ENCODE measurements around the gene PYGO2.
"Not testable (repeated sequence)": the region's sequence is repeated elsewhere in the genome, so short reads cannot be mapped to it uniquely, and the experiment has no call there.

PYGO2 gene

DNA sequence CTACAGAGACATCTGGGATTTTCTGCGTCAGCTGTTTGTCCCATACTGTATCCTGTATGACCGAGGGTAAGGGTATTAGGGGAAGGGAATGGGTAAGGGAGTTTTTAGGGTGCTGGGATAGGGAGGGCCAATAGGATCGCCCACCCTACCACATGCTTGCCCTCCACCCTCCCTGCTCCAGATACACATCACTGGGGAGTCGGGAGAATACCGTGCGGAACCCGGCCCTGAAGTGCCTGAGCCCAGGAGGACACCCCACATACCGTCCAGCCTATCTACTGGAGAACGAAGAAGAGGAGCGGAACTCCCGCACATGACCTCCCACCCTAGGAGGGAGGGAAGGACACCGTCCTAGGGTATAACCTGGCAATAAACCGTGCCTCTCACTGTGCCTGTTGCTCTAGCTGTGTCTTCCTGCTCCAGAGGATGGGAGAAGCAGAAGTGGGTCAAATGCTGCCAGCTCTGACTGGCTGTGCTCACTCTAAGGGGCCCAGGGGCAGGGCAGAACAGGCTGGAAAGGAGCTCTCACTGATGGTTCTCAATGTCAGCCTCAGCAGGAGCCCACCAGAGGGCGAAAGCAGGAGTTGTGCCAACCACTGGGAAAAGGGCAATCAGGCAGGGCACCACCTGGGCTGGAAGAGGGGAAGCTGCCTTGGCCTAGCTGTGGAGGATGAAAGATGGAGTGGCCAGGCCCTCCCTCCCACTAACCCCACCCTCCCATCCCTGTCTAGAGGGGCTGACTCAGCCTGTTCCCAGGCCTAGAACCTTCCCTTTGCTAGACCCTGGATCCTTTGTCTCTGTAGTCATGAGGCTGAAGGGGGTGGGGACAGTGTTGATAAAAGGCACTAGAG, 31.4 kb upstream of the PYGO2 start:
- H3K9me3 ChIP-seq, result no peaks in the 10 kb centered on the region
- H3K27me3 ChIP-seq, result no peaks in the 10 kb centered on the region
- TF ChIP-seq, protein P1, sequence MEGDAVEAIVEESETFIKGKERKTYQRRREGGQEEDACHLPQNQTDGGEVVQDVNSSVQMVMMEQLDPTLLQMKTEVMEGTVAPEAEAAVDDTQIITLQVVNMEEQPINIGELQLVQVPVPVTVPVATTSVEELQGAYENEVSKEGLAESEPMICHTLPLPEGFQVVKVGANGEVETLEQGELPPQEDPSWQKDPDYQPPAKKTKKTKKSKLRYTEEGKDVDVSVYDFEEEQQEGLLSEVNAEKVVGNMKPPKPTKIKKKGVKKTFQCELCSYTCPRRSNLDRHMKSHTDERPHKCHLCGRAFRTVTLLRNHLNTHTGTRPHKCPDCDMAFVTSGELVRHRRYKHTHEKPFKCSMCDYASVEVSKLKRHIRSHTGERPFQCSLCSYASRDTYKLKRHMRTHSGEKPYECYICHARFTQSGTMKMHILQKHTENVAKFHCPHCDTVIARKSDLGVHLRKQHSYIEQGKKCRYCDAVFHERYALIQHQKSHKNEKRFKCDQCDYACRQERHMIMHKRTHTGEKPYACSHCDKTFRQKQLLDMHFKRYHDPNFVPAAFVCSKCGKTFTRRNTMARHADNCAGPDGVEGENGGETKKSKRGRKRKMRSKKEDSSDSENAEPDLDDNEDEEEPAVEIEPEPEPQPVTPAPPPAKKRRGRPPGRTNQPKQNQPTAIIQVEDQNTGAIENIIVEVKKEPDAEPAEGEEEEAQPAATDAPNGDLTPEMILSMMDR (IDR thresholded peaks at IDR 0.05; ENCODE audit: low read depth, low read length), result peak; percentile 36
- H3K4me3 ChIP-seq (ENCODE audit: low read depth, low read length), result no peak overlapping the region
- no peaks in the 10 kb centered on the region for H3K4me1 ChIP-seq
- H3K36me3 ChIP-seq, result peaks cover 34% of the 10 kb centered on the region
- DNase-seq, result peak; percentile 56

DNA sequence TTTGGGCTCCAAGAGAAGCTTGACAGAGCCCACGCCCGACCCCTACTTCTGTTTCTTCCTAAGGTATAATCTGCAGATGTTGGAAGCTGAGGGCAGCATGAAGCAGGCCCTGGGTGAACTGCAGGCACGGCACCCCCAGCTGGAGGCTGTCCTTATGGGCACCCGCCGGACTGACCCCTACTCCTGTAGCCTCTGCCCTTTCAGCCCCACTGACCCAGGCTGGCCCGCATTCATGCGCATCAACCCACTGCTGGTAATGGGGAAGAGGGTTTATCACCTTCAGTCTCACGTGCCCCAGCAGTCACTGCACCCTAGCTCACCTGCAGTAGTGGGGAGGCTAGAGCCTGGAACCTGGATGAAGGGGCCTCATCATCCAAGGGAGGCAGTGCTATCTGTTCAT, 28.7 kb upstream of the PYGO2 start:
- Histone ChIP-seq H3K4me3 (ENCODE audit: low read depth, low read length) (no peak overlapping the region), H3K36me3 (peaks cover 54% of the 10 kb centered on the region), H3K27me3 (no peaks in the 10 kb centered on the region), H3K4me1 (no peaks in the 10 kb centered on the region), H3K9me3 (no peaks in the 10 kb centered on the region)
- no peak for DNase-seq
- TF ChIP-seq, protein P1 (IDR thresholded peaks at IDR 0.05; ENCODE audit: low read depth, low read length), result no peak

DNA sequence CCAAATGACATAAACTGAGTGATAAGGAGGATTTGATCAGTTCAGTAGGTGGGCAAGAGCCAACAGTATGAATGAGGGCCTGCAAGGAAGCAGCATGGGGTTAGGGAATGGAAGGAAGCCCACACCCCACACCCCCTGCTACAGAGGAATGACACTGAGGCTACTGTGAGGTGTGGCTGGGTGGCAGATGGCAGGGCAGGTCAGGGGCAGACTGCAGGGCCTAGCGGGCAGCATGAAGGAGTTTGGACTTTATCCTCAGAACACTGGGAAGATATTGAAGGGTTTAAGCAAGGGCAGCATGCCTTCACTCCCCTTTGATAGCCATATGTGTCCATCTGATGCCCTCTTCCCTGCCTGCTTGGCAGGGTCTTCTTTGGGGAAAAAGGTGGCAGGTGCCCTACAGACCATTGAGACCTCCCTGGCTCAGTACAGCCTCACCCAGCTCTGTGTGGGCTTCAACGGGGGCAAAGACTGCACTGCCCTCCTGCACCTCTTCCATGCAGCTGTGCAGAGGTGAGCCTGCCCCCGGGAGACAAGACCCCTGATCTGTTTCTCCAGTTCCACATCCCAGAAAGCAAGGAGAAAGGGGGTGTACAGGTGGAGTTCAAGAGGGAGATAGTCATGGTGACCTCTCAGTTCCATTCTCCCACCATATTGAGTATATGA, 27.7 kb upstream of the PYGO2 start:
- Histone ChIP-seq H3K4me1 (no peaks in the 10 kb centered on the region), H3K4me3 (ENCODE audit: low read depth, low read length) (no peak overlapping the region), H3K27me3 (no peaks in the 10 kb centered on the region), H3K9me3 (no peaks in the 10 kb centered on the region), H3K36me3 (peaks cover 54% of the 10 kb centered on the region)
- DNase-seq, result no peak
- TF ChIP-seq, protein P1 (IDR thresholded peaks at IDR 0.05; ENCODE audit: low read depth, low read length), result no peak

GRCh38 chr1:154988058-154988954, 26.7 kb upstream of the PYGO2 start:
- TF ChIP-seq, protein P1 (IDR thresholded peaks at IDR 0.05; ENCODE audit: low read depth, low read length), result peak; percentile 37; the same call in 1 of the 2 replicates

DNA sequence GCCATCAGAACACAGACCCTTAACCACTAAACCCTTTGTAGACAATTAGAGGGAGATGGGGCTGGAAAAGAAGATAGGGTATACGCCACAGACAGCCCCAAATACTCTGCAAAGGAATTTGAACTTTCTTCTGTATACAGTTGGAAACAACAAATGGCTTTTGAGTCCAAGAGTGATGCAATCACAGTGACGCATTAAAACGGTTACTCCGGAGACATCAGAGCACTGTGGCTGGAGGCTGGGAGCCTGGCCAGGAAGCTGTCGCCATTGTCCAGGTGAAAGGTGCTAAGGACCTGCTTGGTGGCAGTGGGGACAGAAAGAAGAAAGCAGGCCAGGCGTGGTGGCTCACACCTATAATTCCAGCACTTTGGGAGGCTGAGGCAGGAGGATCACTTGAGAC, 25.7 kb upstream of the PYGO2 start:
- H3K9me3 ChIP-seq, result no peaks in the 10 kb centered on the region
- peaks cover 54% of the 10 kb centered on the region for H3K36me3 ChIP-seq
- TF ChIP-seq, protein P1 (IDR thresholded peaks at IDR 0.05; ENCODE audit: low read depth, low read length), result no peak
- no peaks in the 10 kb centered on the region for H3K27me3 ChIP-seq
- H3K4me1 ChIP-seq, result peaks cover 4% of the 10 kb centered on the region; the same call in 1 of the 2 replicates
- no peak for DNase-seq
- no peak overlapping the region for H3K4me3 ChIP-seq (ENCODE audit: low read depth, low read length)

More at GRCh38 chr1:154988058-154988954, 26.7 kb upstream of the PYGO2 start:
- no peaks in the 10 kb centered on the region for H3K9me3 ChIP-seq
- no peak for DNase-seq
- H3K27me3 ChIP-seq, result no peaks in the 10 kb centered on the region
- H3K4me1 ChIP-seq, result no peaks in the 10 kb centered on the region
- H3K36me3 ChIP-seq, result peaks cover 54% of the 10 kb centered on the region
- no peak overlapping the region for H3K4me3 ChIP-seq (ENCODE audit: low read depth, low read length)

- H3K36me3 ChIP-seq, result peaks cover 54% of the 10 kb centered on the region
- not testable (repeated sequence) for H3K4me1 ChIP-seq; H3K4me3 ChIP-seq (ENCODE audit: low read depth, low read length); H3K27me3 ChIP-seq; DNase-seq; H3K9me3 ChIP-seq
These were observed 25.2 kb upstream of the PYGO2 start for GRCh38 chr1:154986736-154987135.
